Measurements from ENCODE around the gene BRCA2.

BRCA2 gene

DNA sequence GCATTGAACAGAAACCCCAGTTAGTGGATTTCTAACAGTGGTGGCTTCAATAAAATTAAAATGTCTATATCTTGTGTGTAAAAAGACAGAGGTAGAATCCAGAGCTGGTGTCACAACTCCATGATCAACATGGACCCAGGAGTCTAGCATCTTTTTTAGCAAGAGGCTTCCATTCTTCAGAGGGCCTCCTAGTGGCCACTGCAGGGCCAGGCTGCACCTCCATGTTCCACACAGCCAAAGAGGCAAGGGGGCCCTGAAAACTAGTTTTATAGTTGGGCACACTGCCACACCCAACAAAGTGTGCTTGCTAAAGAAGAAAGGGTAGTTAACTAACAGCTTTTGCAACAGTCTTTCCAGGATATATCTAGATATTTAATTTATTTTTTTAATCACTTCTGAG is 99.7 kb downstream of the BRCA2 start:
- no peak for DNase-seq (ENCODE audit: insufficient read length, low spot score)
- FAIRE-seq, result no peak
- no peak for TF ChIP-seq POLR2A (IDR thresholded peaks at IDR 0.05; ENCODE audit: low read depth, low read length)

DNA sequence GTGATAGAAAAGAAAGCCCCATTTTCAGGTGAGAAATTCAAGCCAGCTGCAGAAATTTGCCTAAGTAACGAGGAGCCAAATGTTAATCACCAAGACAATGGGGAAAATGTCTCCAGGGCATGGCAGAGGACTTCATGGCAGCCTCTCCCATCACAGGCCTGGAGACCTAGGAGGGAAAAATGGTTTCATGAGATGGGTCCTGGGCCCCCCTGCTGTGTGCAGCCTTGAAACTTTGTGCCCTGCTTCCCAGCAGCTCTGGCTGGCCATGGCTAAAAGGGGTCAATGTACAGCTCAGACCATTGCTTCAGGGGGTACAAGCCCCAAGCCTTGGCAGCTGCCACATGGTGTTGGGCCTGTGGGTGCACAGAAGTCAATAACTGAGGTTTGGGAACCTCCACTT is 102.7 kb downstream of the BRCA2 start:
- FAIRE-seq (no peak), DNase-seq (ENCODE audit: insufficient read length, low spot score) (no peak)
- TF ChIP-seq POLR2A (IDR thresholded peaks at IDR 0.05; ENCODE audit: low read depth, low read length), result no peak

DNA sequence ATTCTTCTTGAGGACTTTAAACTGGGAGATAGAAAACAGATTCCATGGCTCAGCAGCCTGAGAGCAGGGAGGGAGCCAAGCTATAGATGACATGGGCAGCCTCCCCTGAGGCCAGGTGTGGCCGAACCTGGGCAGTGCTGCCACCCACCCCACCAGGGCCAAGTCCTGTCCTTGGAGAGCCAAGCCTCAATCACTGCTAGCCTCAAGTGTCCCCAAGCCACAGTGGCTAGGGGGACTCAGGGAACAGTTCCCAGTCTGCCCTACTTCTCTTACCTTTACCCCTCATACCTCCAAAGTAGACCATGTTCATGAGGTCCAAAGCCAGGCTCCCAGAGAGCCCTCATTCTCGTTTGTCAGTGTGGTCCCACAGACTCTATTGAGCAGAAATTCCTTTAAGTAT is 104.6 kb downstream of the BRCA2 start:
- no peak for TF ChIP-seq POLR2A (IDR thresholded peaks at IDR 0.05; ENCODE audit: low read depth, low read length)
- FAIRE-seq (no peak), DNase-seq (ENCODE audit: insufficient read length, low spot score) (no peak)

DNA sequence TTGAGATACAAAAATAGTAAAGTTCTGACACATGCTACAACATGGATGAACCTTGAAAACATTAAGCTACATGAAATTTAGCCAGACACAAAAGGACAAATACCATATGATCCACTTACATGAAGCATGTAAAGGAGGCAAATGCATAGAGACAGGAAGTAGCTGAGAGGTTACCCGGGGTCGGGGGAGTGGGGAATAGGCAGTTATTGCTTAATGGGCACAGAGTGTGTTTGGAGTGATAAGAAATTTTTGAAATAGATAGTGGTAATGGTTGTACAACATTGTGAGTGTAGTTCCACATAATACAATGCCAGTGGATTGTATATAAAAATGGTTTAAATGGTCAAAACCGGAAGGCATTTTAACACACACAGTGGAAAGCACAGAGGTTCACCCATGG is 108.3 kb downstream of the BRCA2 start:
- no peak for DNase-seq (ENCODE audit: insufficient read length, low spot score)
- FAIRE-seq, result no peak
- TF ChIP-seq POLR2A (IDR thresholded peaks at IDR 0.05; ENCODE audit: low read depth, low read length), result no peak

DNA sequence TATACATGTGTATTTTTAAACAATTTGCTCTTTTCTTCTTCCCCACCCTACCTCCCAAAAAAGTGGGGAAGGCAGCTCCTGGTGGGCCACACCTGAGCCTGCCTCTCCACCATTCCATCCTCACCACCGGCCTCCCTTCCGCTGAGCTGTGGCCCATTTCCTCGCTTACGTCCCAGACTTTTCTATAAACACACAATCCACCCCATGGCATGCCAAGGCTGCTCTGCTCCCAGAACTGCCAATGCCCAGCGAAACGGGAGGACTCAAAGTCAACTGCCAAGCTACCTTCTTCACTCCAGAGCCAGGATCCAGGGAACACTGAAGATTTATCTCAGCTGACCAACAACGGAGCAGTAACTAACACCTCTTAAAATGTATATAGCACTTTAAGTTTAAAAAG is 109.8 kb downstream of the BRCA2 start:
- FAIRE-seq (no peak), DNase-seq (ENCODE audit: insufficient read length, low spot score) (no peak)
- no peak for TF ChIP-seq POLR2A (IDR thresholded peaks at IDR 0.05; ENCODE audit: low read depth, low read length)

GRCh38 chr13:32426191-32426989 is 111.1 kb downstream of the BRCA2 start:
- no peak for FAIRE-seq
- TF ChIP-seq POLR2A (IDR thresholded peaks at IDR 0.05; ENCODE audit: low read depth, low read length), result no peak
- DNase-seq (ENCODE audit: insufficient read length, low spot score), result no peak

- no peak for DNase-seq (ENCODE audit: insufficient read length, low spot score)
- TF ChIP-seq POLR2A (IDR thresholded peaks at IDR 0.05; ENCODE audit: low read depth, low read length), result no peak
- FAIRE-seq, result no peak
These were observed 111.9 kb downstream of the BRCA2 start for GRCh38 chr13:32426990-32427851.

DNA sequence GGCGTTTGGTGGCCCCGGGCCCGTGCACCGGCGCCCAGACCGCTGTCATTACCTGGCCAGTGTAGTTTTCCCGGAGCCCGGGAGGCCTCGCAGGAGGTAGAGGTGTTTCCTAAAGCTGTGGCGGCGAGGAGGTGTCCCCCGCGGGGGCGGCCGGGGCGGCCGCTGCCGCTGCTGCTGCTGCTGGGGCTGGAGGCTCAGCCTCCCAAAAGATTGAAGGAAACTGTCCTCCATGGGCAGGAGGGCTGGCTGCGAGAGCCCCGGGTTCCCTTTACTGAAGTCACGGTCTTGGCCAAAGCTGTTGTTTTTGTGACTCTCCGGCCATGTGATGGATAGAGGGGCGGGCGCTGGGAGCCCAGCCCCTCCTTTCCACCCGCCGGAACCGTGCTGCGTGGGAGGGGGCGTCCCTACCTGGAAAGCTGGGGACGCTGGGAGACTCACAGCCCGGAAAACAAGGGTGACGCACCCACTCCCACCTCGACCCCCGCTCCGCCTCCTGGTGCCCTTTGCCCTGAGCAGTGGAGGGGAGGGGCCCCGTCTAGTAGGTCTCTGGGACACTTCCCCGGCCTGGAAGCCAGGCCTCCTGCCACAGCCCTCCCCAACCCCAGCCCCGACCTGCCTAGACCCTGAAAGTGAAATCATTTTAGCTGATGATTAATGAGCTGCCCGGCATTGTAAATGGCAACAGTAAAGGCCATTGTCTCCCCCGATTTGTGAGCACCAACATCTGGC is 112.7 kb downstream of the BRCA2 start, which contains the start of gene N4BP2L1:
N4BP2L1 (minus strand) TSS at position 279 of the 729 bp plus-strand sequence; CDS start at position 231, 48 bp downstream.
- DNase-seq (ENCODE audit: insufficient read length, low spot score) (peak; percentile 50), FAIRE-seq (no peak)
- TF ChIP-seq POLR2A (IDR thresholded peaks at IDR 0.05; ENCODE audit: low read depth, low read length), result no peak

GRCh38 chr13:32428581-32429432 is 113.5 kb downstream of the BRCA2 start:
- TF ChIP-seq POLR2A (IDR thresholded peaks at IDR 0.05; ENCODE audit: low read depth, low read length), result no peak
- FAIRE-seq (no peak), DNase-seq (ENCODE audit: insufficient read length, low spot score) (no peak)

- TF ChIP-seq POLR2A (IDR thresholded peaks at IDR 0.05; ENCODE audit: low read depth, low read length), result no peak
- FAIRE-seq (no peak), DNase-seq (ENCODE audit: insufficient read length, low spot score) (no peak)
These were observed 114.2 kb downstream of the BRCA2 start for GRCh38 chr13:32429433-32429909.

DNA sequence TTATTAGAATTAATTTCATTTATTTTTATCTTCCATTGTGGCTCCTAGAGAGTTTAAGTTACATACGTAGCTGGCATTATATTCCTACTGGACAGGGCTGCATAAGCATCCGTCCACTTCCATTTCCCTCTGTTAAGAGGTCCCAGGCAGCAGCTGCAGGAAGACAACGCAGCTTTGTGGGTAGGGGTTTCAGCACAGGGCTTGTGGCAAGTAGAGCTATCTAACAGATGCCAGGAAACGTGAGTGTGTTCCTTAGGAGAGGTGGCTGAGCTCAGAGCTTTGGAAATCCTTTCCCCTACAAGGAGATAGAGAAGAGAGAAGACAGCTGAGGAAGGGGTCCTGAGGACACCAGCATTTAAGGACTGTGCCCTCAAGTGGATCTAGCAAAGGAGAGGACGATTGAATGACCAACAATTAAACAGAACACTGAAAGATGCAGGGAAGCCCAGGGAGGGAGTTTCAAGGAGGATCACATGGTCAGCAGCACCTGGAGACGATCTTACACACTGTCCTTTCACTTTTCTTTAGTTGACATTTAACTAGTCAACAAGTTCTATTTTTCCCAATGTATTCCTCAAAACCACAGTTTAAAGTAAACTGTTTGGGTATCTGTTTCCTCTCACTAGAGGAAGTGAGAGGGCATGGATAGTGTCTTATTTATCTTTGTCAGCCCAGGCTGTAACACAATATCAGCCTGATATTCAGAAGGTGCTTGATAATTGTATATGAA is 114.9 kb downstream of the BRCA2 start:
- FAIRE-seq (no peak), DNase-seq (ENCODE audit: insufficient read length, low spot score) (no peak)
- TF ChIP-seq POLR2A (IDR thresholded peaks at IDR 0.05; ENCODE audit: low read depth, low read length), result no peak

GRCh38 chr13:32431361-32431760 is 116.1 kb downstream of the BRCA2 start:
- no peak for TF ChIP-seq POLR2A (IDR thresholded peaks at IDR 0.05; ENCODE audit: low read depth, low read length)
- no peak for DNase-seq (ENCODE audit: insufficient read length, low spot score)
- FAIRE-seq, result no peak

All from H54 (cell line).